H9 (cell line): ENCODE results near the gene BCAS1. TPM values are rescaled to one million over a fixed set of nuclear protein-coding genes. Genes with fewer than 3 reads are reported as not detected.
A peak's percentile ranks its signal among the peaks of the same experiment; 100 is the strongest.

ENCODE experiments used
- DNase-seq: peaks from one replicate; pipeline ENCODE4 v3.0.0-alpha.2; 2017
- H2AFZ ChIP-seq: one replicate; pipeline ENCODE4 v1.6.1; 2013; ENCODE audit warnings: mild to moderate bottlenecking, low read length, control low read depth, moderate library complexity
- H2AK5ac ChIP-seq: 2 replicates; pipeline ENCODE4 v1.6.1; 2013; ENCODE audit warnings: low read length, control low read depth, mixed read lengths; ENCODE audit not compliant: insufficient read length
- H2BK120ac ChIP-seq: one replicate; pipeline ENCODE4 v1.6.1; 2013; ENCODE audit warnings: low read depth, mild to moderate bottlenecking, low read length, control low read depth, inconsistent platforms; ENCODE audit not compliant: poor library complexity, severe bottlenecking
- H2BK12ac ChIP-seq: 2 replicates; pipeline ENCODE4 v1.6.1; 2013; ENCODE audit warnings: low read length, control low read depth, mixed read lengths, low read depth; ENCODE audit not compliant: insufficient read length
- H2BK15ac ChIP-seq: 2 replicates; pipeline ENCODE4 v1.6.1; 2013; ENCODE audit warnings: low read depth, low read length, control low read depth
- H2BK20ac ChIP-seq: one replicate; pipeline ENCODE4 v1.6.1; 2013; ENCODE audit warnings: low read depth, mild to moderate bottlenecking, low read length, control low read depth, inconsistent platforms; ENCODE audit not compliant: poor library complexity, severe bottlenecking
- H2BK5ac ChIP-seq: 2 replicates; pipeline ENCODE4 v1.6.1; 2013; ENCODE audit warnings: low read length, control low read depth, mixed read lengths; ENCODE audit not compliant: insufficient read length
- H3K14ac ChIP-seq: 2 replicates; pipeline ENCODE4 v1.6.1; 2013; ENCODE audit warnings: low read length, control low read depth; ENCODE audit not compliant: insufficient read depth
- H3K18ac ChIP-seq: 2 replicates; pipeline ENCODE4 v1.6.1; 2013; ENCODE audit warnings: low read depth, mild to moderate bottlenecking, mixed read lengths, low read length, control low read depth; ENCODE audit not compliant: insufficient read length
- H3K23ac ChIP-seq: 2 replicates; pipeline ENCODE4 v1.6.1; 2013; ENCODE audit warnings: low read length, control low read depth, mixed read lengths, low read depth; ENCODE audit not compliant: insufficient read length
- H3K23me2 ChIP-seq: 2 replicates; pipeline ENCODE4 v1.6.1; 2013; ENCODE audit warnings: low read depth, mild to moderate bottlenecking, mixed read lengths, low read length, control low read depth; ENCODE audit not compliant: insufficient read length, poor library complexity, severe bottlenecking
- H3K27ac ChIP-seq: 2 replicates; pipeline ENCODE4 v1.5.1; 2013; ENCODE audit warnings: low read length, control low read depth, mixed read lengths, low read depth; ENCODE audit not compliant: insufficient read length
- H3K27me3 ChIP-seq: 2 replicates; pipeline ENCODE4 v1.6.1; 2013; ENCODE audit warnings: low read length, control low read depth, inconsistent platforms; ENCODE audit not compliant: insufficient read depth
- H3K4ac ChIP-seq: 2 replicates; pipeline ENCODE4 v1.6.1; 2013; ENCODE audit warnings: low read depth, mild to moderate bottlenecking, control low read depth, inconsistent platforms, low read length, moderate library complexity
- H3K4me1 ChIP-seq: 2 replicates; pipeline ENCODE4 v1.6.1; 2013; ENCODE audit warnings: low read length, control low read depth, inconsistent platforms; ENCODE audit not compliant: insufficient read depth
- H3K4me2 ChIP-seq: 2 replicates; pipeline ENCODE4 v1.6.1; 2013; ENCODE audit warnings: low read length, control low read depth, mixed read lengths; ENCODE audit not compliant: insufficient read length, insufficient read depth
- H3K56ac ChIP-seq: 2 replicates; pipeline ENCODE4 v1.6.1; 2013; ENCODE audit warnings: low read depth, mild to moderate bottlenecking, mixed read lengths, low read length, control low read depth; ENCODE audit not compliant: insufficient read length
- H3K79me1 ChIP-seq: 2 replicates; pipeline ENCODE4 v1.6.1; 2013; ENCODE audit warnings: low read depth, mild to moderate bottlenecking, moderate library complexity, low read length, control low read depth, inconsistent platforms; ENCODE audit not compliant: insufficient read depth, poor library complexity, severe bottlenecking
- H3K79me2 ChIP-seq: 2 replicates; pipeline ENCODE4 v1.6.1; 2013; ENCODE audit warnings: low read length, control low read depth, inconsistent platforms; ENCODE audit not compliant: insufficient read depth
- H3K9ac ChIP-seq: 2 replicates; pipeline ENCODE4 v1.6.1; 2013; ENCODE audit warnings: low read length, control low read depth, mixed read lengths; ENCODE audit not compliant: insufficient read length; ENCODE audit errors: extremely low read depth
- H3K9me3 ChIP-seq: one replicate; pipeline ENCODE4 v1.6.1; 2013; ENCODE audit warnings: low read depth, low read length, inconsistent platforms; ENCODE audit not compliant: control insufficient read depth
- H3T11ph ChIP-seq: one replicate; pipeline ENCODE4 v1.6.1; 2013; ENCODE audit warnings: mild to moderate bottlenecking, low read length, control low read depth, inconsistent platforms
- H4K20me1 ChIP-seq: one replicate; pipeline ENCODE4 v1.6.1; 2013; ENCODE audit not compliant: control insufficient read depth, insufficient read length, insufficient read depth
- H4K5ac ChIP-seq: 2 replicates; pipeline ENCODE4 v1.6.1; 2013; ENCODE audit warnings: low read depth, mild to moderate bottlenecking, mixed read lengths, low read length, control low read depth; ENCODE audit not compliant: insufficient read length
- H4K8ac ChIP-seq: replicated peaks from 2 replicates; pipeline ENCODE4 v1.6.1; 2013; ENCODE audit warnings: low read length, control low read depth, mixed read lengths, low read depth; ENCODE audit not compliant: insufficient read length
- H4K91ac ChIP-seq: 2 replicates; pipeline ENCODE4 v1.6.1; 2013; ENCODE audit warnings: low read depth, mild to moderate bottlenecking, moderate library complexity, mixed read lengths, low read length, control low read depth; ENCODE audit not compliant: insufficient read length
- H3K27ac Mint-ChIP-seq, 3 experiments: 2 replicates in 2 of 3; 3 replicates in 1 of 3; pipeline ENCODE4 v1.8.0; 2020 to 2021; ENCODE audit warnings: mixed read lengths in 3 of 3, mild to moderate bottlenecking in 1 of 3, moderate library complexity in 1 of 3
- H3K27me3 Mint-ChIP-seq: 2 replicates; pipeline ENCODE4 v1.8.0; 2021; ENCODE audit warnings: low read depth, mild to moderate bottlenecking, moderate library complexity, mixed read lengths
- H3K36me3 Mint-ChIP-seq, 3 experiments: 2 replicates in 2 of 3; 3 replicates in 1 of 3; pipeline ENCODE4 v1.8.0; 2020 to 2021; ENCODE audit warnings: low read depth in 3 of 3, mixed read lengths in 3 of 3; ENCODE audit not compliant: insufficient read depth in 1 of 3
- H3K4me1 Mint-ChIP-seq, 2 experiments: 2 replicates each; pipeline ENCODE4 v1.8.0; 2020; ENCODE audit warnings: mixed read lengths in 2 of 2
- H3K4me3 Mint-ChIP-seq, 2 experiments: 2 replicates in 1 of 2; 3 replicates in 1 of 2; pipeline ENCODE4 v1.8.0; 2020 to 2021; ENCODE audit warnings: mild to moderate bottlenecking in 2 of 2, mixed read lengths in 2 of 2, moderate library complexity in 1 of 2
- H3K9me3 Mint-ChIP-seq, 2 experiments: 2 replicates in 1 of 2; 3 replicates in 1 of 2; pipeline ENCODE4 v1.8.0; 2020; ENCODE audit warnings: mild to moderate bottlenecking in 2 of 2, mixed read lengths in 2 of 2, moderate library complexity in 1 of 2
- WGBS: extraction: QIAGEN DNeasy Blood & Tissue Kit; methylation state at CpG from one replicate; pipeline ENCODE4 v1.1.7; 2013; ENCODE audit warnings: missing lambda C conversion rate, low lambda C conversion rate, mixed read lengths; ENCODE audit not compliant: insufficient read length; ENCODE audit errors: extremely low coverage; 5-methylcytosine and 5-hydroxymethylcytosine counted together
- total RNA-seq: library from RNA; stranded (reverse); gene quantifications from 2 replicates; pipeline ENCODE4 v1.2.1, GENCODE V29; 2021
- TF ChIP-seq, protein P1 (sequence below): fragments of 200-600 bp; sonication (generic); conservative IDR thresholded peaks from 3 replicates; pipeline ENCODE4 v1.8.0; 2021; ENCODE audit warnings: antibody characterized with exemption, mild to moderate bottlenecking

The BCAS1 gene
- total RNA-seq, 1 experiment from 2014 or later: 0.15 TPM

DNA sequence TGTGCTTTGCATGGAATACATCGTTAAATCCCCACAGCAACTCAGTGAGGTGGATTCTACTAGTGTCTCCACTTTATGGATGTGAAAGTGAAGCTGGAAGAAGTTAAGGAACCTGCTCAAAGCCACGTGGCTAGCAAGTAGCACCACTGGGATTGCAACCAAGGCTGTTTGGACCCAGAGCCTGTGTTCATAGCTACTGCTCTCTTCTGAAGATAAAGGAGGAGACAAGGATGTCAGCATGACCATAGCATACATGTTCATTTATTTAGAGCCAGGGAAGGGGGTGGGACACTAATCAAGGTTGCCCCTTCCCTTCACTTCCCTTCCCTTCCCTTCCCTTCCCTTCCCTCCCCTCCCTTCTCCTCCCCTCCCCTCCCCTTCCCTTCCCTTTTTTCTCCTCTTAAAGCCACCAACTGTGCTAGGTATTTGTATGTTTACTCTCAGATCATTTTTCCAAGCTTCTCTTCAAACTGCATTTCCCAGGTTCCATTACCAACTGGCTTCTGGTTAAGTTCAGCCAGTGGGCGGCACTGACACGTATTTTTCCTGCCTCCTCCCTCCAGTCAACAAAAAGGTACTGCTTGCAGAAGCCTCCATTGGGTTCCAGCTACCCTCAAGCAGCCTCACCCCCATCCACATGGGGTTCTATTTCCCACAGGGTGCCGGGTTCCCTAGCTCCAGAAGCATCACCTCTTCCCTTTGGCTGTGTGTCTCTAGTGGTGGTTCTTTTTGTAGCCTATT, 134.9 kb downstream of the BCAS1 start:
- Histone ChIP-seq H3T11ph (no peak overlapping the region), H3K79me1 (no peaks in the 10 kb centered on the region), H4K5ac (no peak overlapping the region), H3K79me2 (no peaks in the 10 kb centered on the region), H3K4me2 (no peak overlapping the region), H2AFZ (no peak overlapping the region), H2BK120ac (no peak overlapping the region), H2BK15ac (no peak overlapping the region), H3K27me3 (no peaks in the 10 kb centered on the region), H3K4ac (no peak overlapping the region), H2BK20ac (no peak overlapping the region), H3K4me1 (peaks cover 5% of the 10 kb centered on the region; the same call in 1 of the 2 replicates), H3K56ac (no peak overlapping the region), H3K9ac (no peak overlapping the region), H3K18ac (no peak overlapping the region), H2BK5ac (no peak overlapping the region), H2AK5ac (no peak overlapping the region), H4K91ac (no peak overlapping the region), H3K9me3 (no peaks in the 10 kb centered on the region), H3K23ac (no peak overlapping the region), H2BK12ac (no peak overlapping the region), H3K23me2 (no peaks in the 10 kb centered on the region), H4K20me1 (no peaks in the 10 kb centered on the region), H4K8ac (no peak overlapping the region), H3K14ac (no peak overlapping the region), H3K27ac (no peak overlapping the region)
- peaks cover 37 to 39% of the 10 kb centered on the region in 2 experiments for H3K4me1 Mint-ChIP-seq
- TF ChIP-seq, protein P1, sequence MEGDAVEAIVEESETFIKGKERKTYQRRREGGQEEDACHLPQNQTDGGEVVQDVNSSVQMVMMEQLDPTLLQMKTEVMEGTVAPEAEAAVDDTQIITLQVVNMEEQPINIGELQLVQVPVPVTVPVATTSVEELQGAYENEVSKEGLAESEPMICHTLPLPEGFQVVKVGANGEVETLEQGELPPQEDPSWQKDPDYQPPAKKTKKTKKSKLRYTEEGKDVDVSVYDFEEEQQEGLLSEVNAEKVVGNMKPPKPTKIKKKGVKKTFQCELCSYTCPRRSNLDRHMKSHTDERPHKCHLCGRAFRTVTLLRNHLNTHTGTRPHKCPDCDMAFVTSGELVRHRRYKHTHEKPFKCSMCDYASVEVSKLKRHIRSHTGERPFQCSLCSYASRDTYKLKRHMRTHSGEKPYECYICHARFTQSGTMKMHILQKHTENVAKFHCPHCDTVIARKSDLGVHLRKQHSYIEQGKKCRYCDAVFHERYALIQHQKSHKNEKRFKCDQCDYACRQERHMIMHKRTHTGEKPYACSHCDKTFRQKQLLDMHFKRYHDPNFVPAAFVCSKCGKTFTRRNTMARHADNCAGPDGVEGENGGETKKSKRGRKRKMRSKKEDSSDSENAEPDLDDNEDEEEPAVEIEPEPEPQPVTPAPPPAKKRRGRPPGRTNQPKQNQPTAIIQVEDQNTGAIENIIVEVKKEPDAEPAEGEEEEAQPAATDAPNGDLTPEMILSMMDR: no peak
- no peak for DNase-seq
- WGBS: no CpG with 5 or more reads among the region's 5 CpGs
- no peaks in the 10 kb centered on the region for H3K36me3 Mint-ChIP-seq
- H3K9me3 Mint-ChIP-seq: no peaks in the 10 kb centered on the region
- peak overlapping the region; percentile 56 to 79 (median 59); a peak in 6 of 7 replicates for H3K27ac Mint-ChIP-seq
- peak overlapping the region in 1 of 2 experiments; percentile 59; a peak in 3 of 5 replicates for H3K4me3 Mint-ChIP-seq
- H3K27me3 Mint-ChIP-seq: no peaks in the 10 kb centered on the region
